ENCODE data around the gene ZNF526.
"Not testable (repeated sequence)": the region's sequence is repeated elsewhere in the genome, so short reads cannot be mapped to it uniquely, and the experiment has no call there.

Gene ZNF526

GRCh38 chr19:42246922-42247639 is 27.0 kb downstream of the ZNF526 start:
- DNase-seq, result no peak

DNA sequence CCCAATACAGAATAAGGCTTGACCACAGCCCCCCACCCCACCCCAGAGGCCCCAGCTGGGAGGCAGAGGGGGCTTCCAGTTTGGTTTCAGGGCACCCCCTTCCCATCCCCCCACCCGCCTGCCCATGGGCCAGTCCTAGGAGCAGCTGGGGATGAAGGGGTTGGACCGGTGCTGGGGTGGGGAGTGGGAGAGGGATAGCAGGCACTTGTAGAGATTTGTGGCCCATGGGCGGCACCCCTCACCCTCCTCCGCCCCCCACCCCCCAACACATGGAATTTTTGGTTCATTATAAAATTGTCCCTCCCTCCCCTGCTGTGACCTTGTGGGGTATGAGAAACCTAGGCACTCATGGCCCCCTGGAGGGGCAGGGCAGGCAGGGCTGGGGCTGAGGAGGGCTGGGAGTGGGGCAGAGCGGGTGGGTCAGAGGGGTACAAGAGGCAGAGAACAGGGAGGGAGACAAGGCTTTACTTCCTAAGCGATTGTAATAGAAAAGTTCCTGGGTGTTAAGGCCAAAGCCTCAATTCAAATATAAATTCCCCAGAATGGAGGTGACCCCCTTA is 27.6 kb downstream of the ZNF526 start:
- DNase-seq, result no peak

DNA sequence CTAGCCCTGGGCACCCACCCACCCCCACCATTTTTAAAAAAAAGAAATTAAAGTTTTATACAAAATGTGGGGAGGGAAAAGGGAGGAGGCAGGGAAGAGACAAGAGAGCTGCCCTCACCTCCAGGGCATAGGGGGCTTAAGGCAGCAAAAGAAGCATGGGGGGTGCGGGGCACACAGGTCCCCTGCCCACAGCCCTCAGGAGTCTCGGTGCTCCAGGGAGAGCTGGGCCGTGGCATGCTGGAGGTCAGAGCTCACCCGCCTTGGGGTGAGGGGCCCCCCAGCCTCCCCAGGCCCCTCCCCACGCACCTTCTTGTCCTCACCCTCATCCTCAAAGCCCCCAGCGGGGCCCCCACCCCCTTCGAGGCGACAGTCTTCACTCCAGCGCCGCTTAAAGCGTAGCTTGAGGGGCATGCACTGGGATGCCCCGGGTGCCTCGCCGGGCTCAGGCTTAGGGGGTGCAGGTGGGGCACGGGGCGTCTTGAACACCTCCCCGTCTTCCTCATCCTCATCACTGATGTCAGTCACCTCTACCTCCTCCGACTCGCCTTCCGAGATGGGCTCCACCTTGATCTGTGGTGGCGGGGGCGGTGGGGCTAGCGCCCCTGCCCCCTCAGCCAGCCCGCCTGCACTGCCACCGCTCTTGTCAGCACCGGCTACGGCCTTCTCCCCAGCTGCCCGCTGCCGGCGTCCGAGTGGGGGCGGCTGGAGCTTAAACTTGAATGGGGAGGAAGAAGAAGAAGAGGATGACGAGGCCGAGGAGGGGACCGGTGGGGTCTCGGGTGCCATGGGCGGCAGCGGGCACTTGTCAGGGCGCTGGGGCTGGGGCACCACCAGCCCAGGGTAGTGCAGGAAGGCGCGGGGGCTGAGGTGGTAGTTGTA is 28.4 kb downstream of the ZNF526 start:
- no peak for DNase-seq

- no peak for DNase-seq
Observed at GRCh38 chr19:42249149-42249750, 29.1 kb downstream of the ZNF526 start.

- DNase-seq, result no peak
Observed at GRCh38 chr19:42249769-42250168, 29.7 kb downstream of the ZNF526 start.

GRCh38 chr19:42250183-42250665 is 30.1 kb downstream of the ZNF526 start:
- no peak for DNase-seq

- no peak for DNase-seq
Observed at GRCh38 chr19:42250666-42251531, 30.8 kb downstream of the ZNF526 start.

- no peak for DNase-seq
Observed at GRCh38 chr19:42251572-42252358, 31.7 kb downstream of the ZNF526 start.

GRCh38 chr19:42252365-42253244 is 32.5 kb downstream of the ZNF526 start:
- no peak for DNase-seq

DNA sequence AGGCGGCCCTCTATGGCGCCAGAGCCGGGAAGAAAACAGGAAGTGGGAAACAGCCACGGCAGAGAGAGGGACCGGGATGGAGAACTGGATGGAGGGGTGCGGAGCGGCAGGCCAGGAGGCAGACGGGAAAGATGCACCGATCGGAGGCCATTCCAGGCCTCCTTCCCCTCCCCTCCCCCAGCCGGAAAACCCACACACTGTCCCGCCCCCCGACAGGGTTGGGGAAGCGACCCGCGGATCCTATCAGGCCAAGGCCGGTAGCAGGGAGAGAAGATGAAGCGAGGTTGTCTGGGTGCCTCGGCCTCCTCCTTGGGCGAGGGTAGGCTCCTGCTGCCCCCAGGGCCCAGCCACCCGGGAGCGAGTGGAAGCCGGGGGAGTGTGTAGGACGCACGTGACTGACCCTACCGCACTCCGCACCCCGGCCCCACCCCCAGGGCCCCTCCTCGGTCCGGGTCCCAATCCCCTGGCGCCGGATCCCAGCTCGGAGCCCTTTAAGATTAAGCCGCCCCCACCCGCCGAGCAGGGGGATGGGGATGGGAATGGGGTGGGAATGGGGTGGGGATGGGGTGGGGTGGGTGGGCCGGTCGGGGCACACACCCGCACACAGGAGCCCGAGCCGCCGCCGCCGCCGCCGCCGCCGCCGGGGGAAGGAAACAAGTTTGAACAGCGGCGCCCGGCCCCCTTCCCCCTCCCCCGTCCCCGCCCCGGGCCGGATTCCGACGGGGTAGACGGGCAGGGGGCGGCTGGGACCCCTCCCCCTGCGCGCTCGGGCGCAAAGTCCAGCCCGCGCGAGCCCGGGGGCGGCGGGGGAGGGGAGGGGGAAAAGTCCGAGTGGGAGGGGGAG is 33.4 kb downstream of the ZNF526 start:
- DNase-seq, result no peak

DNA sequence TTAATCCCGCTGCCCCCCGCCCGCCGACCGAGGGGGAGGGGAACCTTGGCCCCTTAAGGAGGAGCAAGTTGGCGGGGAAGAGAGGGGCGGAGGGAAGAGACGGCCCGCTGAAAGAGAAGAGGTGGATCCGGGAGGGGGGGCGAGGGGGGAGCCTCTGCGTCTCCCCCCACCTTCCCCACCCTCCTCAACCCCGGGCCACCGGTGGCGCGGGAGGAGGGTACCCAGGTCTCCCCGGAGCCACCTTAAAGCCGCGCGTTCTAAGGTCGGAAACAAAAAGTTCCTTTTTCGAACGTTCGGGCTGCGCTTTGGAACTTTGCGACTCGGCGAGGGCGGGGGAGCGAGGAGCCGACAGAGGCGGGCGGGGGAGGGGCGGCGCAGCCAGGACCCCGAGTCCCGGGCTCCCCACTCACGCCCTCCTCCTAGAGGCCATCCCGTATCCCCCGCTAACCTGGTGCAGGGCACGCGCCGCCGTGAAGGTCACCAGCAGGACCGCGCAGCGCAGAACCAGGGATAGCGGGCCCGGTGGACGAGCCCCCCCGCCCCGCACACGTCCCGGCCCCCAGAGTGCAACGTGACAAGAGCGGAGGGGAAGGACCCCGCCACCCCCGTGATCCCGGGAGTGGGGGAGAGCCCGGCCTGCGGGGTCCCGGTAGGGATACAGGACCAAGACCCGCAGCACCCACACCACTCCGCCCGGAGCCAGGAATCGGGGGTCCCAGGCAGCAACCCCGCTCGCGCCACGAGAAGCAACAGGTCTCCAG is 34.2 kb downstream of the ZNF526 start:
- DNase-seq, result no peak

DNA sequence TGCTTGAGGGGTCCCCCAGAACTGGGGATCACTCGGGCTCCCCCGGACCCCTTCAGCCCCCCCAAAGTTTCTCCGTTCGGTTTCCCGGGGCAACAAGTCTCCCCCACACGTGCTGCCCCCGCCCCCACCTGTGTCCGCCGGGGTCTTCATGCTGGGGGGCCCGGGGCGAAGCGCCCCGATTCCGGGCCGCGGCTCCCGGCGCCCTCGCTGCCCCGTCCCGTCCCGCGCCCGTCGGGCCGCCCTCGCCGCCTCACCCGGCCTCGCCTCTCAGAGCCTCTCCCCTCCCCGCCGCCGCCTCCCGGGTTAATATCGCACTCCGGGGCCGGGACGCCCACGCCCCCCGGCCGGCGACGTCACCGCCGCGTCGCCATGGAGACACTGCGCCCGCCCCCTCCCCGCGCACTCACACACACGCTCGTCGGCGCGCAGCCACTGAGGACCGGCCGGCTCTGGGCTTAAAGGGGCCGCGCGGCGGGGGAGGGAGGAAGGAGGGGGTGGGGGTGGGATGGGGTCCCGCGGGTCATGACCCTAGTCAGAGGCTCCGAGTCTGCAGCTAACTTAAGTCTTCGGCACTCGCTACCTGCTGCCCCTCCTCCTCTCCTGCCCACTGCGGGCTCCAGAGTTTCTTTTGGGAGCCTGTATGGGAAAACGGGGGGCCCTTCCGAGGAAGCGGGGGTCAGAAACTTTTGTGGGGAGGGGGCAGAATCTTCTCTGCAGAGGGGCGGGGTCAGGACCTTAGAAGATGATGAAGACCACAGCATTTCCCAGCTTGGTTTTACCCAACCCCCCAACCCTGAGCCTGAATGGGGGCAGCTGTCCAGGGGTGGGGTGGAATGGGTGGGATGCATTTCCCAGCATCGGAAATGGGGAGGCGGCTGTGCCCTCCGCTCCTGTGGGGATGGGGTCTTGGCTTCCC is 35.0 kb downstream of the ZNF526 start, which contains the start of gene ERF:
TSS of gene ERF (minus strand) at position 279 of the 916 bp plus-strand sequence. CDS start at position 150, 129 bp downstream.
- DNase-seq, result peak; percentile 70

DNA sequence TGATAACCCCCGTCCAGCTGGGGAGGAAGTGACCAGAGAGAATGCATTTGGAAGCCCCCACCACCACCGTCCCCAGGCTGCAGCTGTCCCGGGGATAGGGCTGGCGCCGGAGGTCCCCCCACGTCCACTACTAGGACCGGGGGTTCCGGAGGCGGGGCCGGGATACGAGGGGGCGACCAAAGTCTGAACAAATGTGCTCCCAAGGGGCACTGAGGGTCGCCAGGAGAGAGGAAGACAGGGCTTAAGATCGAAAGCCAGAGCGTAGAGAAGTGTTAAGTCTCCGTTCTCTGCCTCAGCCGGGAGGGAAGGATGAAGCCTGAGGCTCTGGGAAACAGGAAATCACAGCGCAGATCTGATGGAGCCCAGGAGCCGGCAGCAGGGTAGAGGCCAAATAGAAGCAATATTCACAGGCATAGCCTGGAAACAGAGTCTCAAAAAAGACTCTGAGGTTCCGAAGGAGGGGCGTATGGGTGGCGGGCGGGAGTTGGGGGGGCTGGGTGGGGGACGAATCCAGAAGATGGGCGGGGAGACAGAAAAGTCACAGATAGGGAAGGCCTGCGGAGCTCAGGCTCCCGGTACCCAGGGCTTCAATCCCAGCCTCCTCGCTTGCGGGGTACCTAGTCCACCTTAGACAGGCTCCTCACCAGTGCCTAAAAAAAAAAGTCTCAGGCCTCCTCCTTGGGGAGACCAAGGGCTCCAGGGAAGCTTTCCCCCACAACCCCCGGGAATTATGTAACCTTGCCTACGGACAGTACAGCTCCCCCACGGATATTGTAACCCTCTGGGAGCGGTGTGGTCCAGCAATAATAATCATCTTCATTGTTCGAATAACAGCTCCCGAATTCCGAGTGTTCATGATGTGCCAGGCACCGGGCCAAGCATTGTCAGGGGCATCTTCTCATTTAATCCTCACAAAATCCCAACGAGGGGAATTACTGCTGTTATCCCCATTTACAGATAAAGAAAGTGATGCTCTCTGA is 35.9 kb downstream of the ZNF526 start:
- DNase-seq, result peak; percentile 43

GRCh38 chr19:42257842-42258241 is 37.7 kb downstream of the ZNF526 start:
- DNase-seq, result not testable (repeated sequence)

DNA sequence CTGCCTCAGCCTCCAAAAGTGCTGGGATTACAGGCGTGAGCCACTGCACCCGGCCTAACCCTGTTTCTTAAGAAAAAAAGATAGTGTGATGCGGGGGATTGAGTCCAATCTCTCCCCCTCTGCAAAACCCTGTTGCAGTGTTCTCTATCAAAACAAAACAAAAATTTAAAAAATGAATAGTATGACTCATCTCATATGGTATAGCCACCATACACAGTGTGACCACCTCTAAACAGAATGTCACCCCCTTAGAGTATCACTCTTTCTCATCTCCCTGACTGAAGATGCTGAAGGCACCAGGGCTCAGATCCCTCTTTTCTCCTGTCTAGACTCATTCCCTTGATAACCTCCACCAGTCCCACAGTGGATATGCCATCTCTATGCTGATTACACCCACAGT is 41.7 kb downstream of the ZNF526 start:
- DNase-seq, result no peak

DNA sequence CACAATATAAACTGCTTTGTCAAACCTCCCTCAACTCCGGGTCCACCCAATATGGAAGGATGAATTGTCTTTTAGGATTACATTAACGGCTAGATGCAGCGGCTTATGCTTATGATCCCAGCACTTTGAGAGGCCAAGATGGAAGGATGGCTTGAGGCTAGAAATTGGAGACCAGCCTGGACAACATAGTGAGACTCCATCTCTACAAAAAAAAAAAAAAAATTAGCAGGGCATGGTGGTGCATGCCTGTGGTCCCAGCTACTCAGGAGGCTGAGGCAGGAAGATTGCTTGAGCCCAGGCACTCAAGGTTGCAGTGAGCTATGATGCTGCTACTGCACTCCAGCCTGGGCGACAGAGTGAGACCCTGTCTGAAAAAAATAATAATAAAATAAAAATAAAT is 46.0 kb downstream of the ZNF526 start:
- not testable (repeated sequence) for DNase-seq

All from DMS153 (cell line).